HepG2 (cell line): ENCODE measurements around the gene FAM229A. TPM values are rescaled to one million over a fixed set of nuclear protein-coding genes. Genes with fewer than 3 reads are reported as not detected.

ENCODE experiments used
- ATF7 ChIP-seq, 2 experiments: fragments of 450-650 bp in 1 of 2; sonication (generic) in 1 of 2; formaldehyde crosslinking in 1 of 2; IDR thresholded peaks; 2 replicates each; pipeline versions ENCODE4 v1.4.0 to v1.6.1; 2016 to 2020; ENCODE audit warnings: antibody characterized with exemption in 1 of 2, mild to moderate bottlenecking in 1 of 2, missing genetic modification reagents in 1 of 2
- ELF3 ChIP-seq: IDR thresholded peaks from 2 replicates; pipeline ENCODE4 v1.6.1; 2016; ENCODE audit warnings: missing genetic modification reagents, missing compliant biosample characterization
- FOXA3 ChIP-seq: IDR thresholded peaks from 2 replicates; pipeline ENCODE4 v1.6.1; 2016; ENCODE audit warnings: missing genetic modification reagents, missing compliant biosample characterization
- FOXP4 ChIP-seq: sonication (generic); formaldehyde crosslinking; IDR thresholded peaks from 2 replicates; pipeline ENCODE4 v1.4.0; 2020; ENCODE audit warnings: missing genetic modification reagents
- HMG20A ChIP-seq: IDR thresholded peaks from 2 replicates; pipeline ENCODE4 v1.6.1; 2016; ENCODE audit warnings: borderline replicate concordance
- IRF1 ChIP-seq: sonication (generic); formaldehyde crosslinking; IDR thresholded peaks from 2 replicates; pipeline ENCODE4 v1.4.0; 2020; ENCODE audit warnings: low read depth, mild to moderate bottlenecking, missing genetic modification reagents
- KDM6A ChIP-seq: IDR thresholded peaks from 2 replicates; pipeline ENCODE4 v1.6.1; 2016; ENCODE audit warnings: low read depth
- MIER2 ChIP-seq: IDR thresholded peaks from 2 replicates; pipeline ENCODE4 v1.6.1; 2016; ENCODE audit warnings: missing biosample characterization, missing genetic modification reagents
- MLX ChIP-seq: IDR thresholded peaks from 2 replicates; pipeline ENCODE4 v1.6.1; 2016
- MZF1 ChIP-seq: sonication (generic); formaldehyde crosslinking; IDR thresholded peaks from 2 replicates; pipeline ENCODE4 v1.8.1; 2023; ENCODE audit warnings: mild to moderate bottlenecking, missing genetic modification reagents, borderline replicate concordance
- NCOA1 ChIP-seq: sonication (generic); formaldehyde crosslinking; IDR thresholded peaks from 2 replicates; pipeline ENCODE4 v1.9.0; 2021; ENCODE audit warnings: missing genetic modification reagents
- NFIC ChIP-seq: IDR thresholded peaks from 2 replicates; pipeline ENCODE4 v1.6.1; 2012; ENCODE audit warnings: mild to moderate bottlenecking, low read length, inconsistent platforms
- PHF20 ChIP-seq: sonication (generic); formaldehyde crosslinking; IDR thresholded peaks from 2 replicates; pipeline ENCODE4 v1.5.0; 2020; ENCODE audit warnings: mild to moderate bottlenecking, missing genetic modification reagents
- PHF8 ChIP-seq: sonication (generic); formaldehyde crosslinking; IDR thresholded peaks from 2 replicates; pipeline ENCODE4 v1.5.0; 2020; ENCODE audit warnings: missing genetic modification reagents
- PRPF4 ChIP-seq: fragments of 200-400 bp; formaldehyde crosslinking; IDR thresholded peaks from 2 replicates; pipeline ENCODE4 v1.6.1; 2016; ENCODE audit warnings: low read length, low read depth; ENCODE audit not compliant: poor library complexity, severe bottlenecking
- RELA ChIP-seq: sonication (generic); formaldehyde crosslinking; IDR thresholded peaks from 2 replicates; pipeline ENCODE4 v1.4.0; 2020; ENCODE audit warnings: missing genetic modification reagents
- RFXAP ChIP-seq: sonication (generic); formaldehyde crosslinking; IDR thresholded peaks from 2 replicates; pipeline ENCODE4 v1.4.0; 2020; ENCODE audit warnings: missing genetic modification reagents, borderline replicate concordance
- SAP130 ChIP-seq: IDR thresholded peaks from 2 replicates; pipeline ENCODE4 v1.6.1; 2016; ENCODE audit warnings: low read depth
- SMAD1 ChIP-seq: sonication (generic); formaldehyde crosslinking; IDR thresholded peaks from 2 replicates; pipeline ENCODE4 v1.4.0; 2020; ENCODE audit warnings: missing genetic modification reagents, low read depth, mild to moderate bottlenecking, borderline replicate concordance
- SMYD3 ChIP-seq: sonication (generic); formaldehyde crosslinking; IDR thresholded peaks from 2 replicates; pipeline ENCODE4 v1.8.1; 2023; ENCODE audit warnings: mild to moderate bottlenecking, missing genetic modification reagents
- TFDP1 ChIP-seq: IDR thresholded peaks from 2 replicates; pipeline ENCODE4 v1.6.1; 2016; ENCODE audit warnings: missing compliant biosample characterization, missing genetic modification reagents, borderline replicate concordance
- ZNF143 ChIP-seq: sonication (generic); formaldehyde crosslinking; IDR thresholded peaks from 2 replicates; pipeline ENCODE4 v1.4.0; 2020; ENCODE audit warnings: missing genetic modification reagents
- ZNF235 ChIP-seq: sonication (generic); formaldehyde crosslinking; IDR thresholded peaks from 2 replicates; pipeline ENCODE4 v1.8.1; 2023; ENCODE audit warnings: mild to moderate bottlenecking, missing genetic modification reagents, borderline replicate concordance
- ZNF335 ChIP-seq: sonication (generic); formaldehyde crosslinking; IDR thresholded peaks from 2 replicates; pipeline ENCODE4 v1.4.0; 2020; ENCODE audit warnings: missing genetic modification reagents
- ZNF34 ChIP-seq: sonication (generic); formaldehyde crosslinking; IDR thresholded peaks from 2 replicates; pipeline ENCODE4 v1.4.0; 2020; ENCODE audit warnings: mild to moderate bottlenecking, missing genetic modification reagents, borderline replicate concordance
- ZNF580 ChIP-seq: IDR thresholded peaks from 2 replicates; pipeline ENCODE4 v1.6.1; 2016; ENCODE audit warnings: low read depth, borderline replicate concordance
- ZSCAN20 ChIP-seq: sonication (generic); formaldehyde crosslinking; IDR thresholded peaks from 2 replicates; pipeline ENCODE4 v1.4.0; 2020; ENCODE audit warnings: missing genetic modification reagents, mild to moderate bottlenecking, borderline replicate concordance
- polyA plus RNA-seq, 8 experiments: library from polyadenylated mRNA; depleted of rRNA in 3 of 8; stranded (reverse) in 7 of 8; unstranded in 1 of 8; fragments of >200 nt; fragmentation: Illumina TruSeq in 4 of 8; extraction: Trizol in 4 of 8; gene quantifications; 2 replicates each; pipeline versions ENCODE4 v1.2.1 to v1.2.3, GENCODE V29; 2011 to 2016; ENCODE audit warnings: low read depth in 4 of 8, missing spikeins in 1 of 8, mixed read lengths in 1 of 8; ENCODE audit not compliant: insufficient read depth in 1 of 8
- total RNA-seq, 5 experiments: library from RNA; depleted of rRNA; stranded (reverse); fragments of >200 nt; fragmentation: Illumina TruSeq; extraction: Trizol; gene quantifications; 2 replicates each; pipeline ENCODE4 v1.2.3, GENCODE V29; 2016; ENCODE audit warnings: low read depth in 1 of 5

Gene FAM229A
- total and polyA plus RNA-seq, 2 of the 13 experiments (the other 11 are each of a cell fraction or from before 2014, with no cell fraction given): 3.2 to 17.6 TPM

GRCh38 chr1:32345289-32345827, 16.9 kb downstream of the FAM229A start (continued):
- TF ChIP-seq TFDP1 (CRISPR knock-in tag) (no peak), SMAD1 (peak; percentile 55; the same call in 1 of the 2 replicates), ELF3 (0 out of 2 replicates have a peak, but pooled peaks have one; percentile 11), RELA (CRISPR knock-in tag) (no peak), ATF7 (IDR thresholded peaks at IDR 0.05) (peak; percentile 93), ATF7 (CRISPR knock-in tag; IDR thresholded peaks at IDR 0.05) (no peak), PHF8 (CRISPR knock-in tag) (no peak), RFXAP (CRISPR knock-in tag) (0 out of 2 replicates have a peak, but pooled peaks have one; percentile 37), MZF1 (CRISPR knock-in tag) (no peak), FOXP4 (peak; percentile 62), ZNF34 (no peak), SAP130 (CRISPR knock-in tag) (no peak; the same call in none of the 2 replicates), HMG20A (CRISPR knock-in tag) (no peak), NCOA1 (CRISPR knock-in tag) (no peak), ZNF143 (no peak; the same call in 1 of the 2 replicates), MIER2 (no peak), SMYD3 (CRISPR knock-in tag) (peak; percentile 47; the same call in 1 of the 2 replicates), ZNF335 (CRISPR knock-in tag) (no peak), KDM6A (CRISPR knock-in tag) (no peak), MLX (CRISPR knock-in tag) (no peak), ZNF580 (CRISPR knock-in tag) (no peak), ZSCAN20 (no peak), NFIC (no peak), FOXA3 (peak; percentile 5; the same call in 1 of the 2 replicates), PRPF4 (no peak), ZNF235 (CRISPR knock-in tag) (no peak), PHF20 (CRISPR knock-in tag) (no peak), IRF1 (CRISPR knock-in tag) (no peak)
